Endothelial cell of umbilical vein (primary cell): ENCODE data around the gene PNLIP. TPM values are rescaled to one million over a fixed set of nuclear protein-coding genes. Genes with fewer than 3 reads are reported as not detected.

Experiments used
- Bru-seq: library from RNA; stranded (reverse); fragments of 400-500 nt; gene quantifications from one replicate; lab custom pipeline; 2021; lab: Mats Ljungman, UMichigan
- BruChase-seq, 2 experiments: library from RNA; stranded (reverse); fragments of 400-500 nt; gene quantifications; one replicate each; lab custom pipeline; 2021; lab: Mats Ljungman, UMichigan
- BruUV-seq: library from RNA; stranded (reverse); fragments of 400-500 nt; replicated peaks from 2 replicates; lab custom pipeline; 2021; lab: Mats Ljungman, UMichigan
- CTCF ChIA-PET: fragments of 300-600, 350-600 bp; sonication (Branson Sonifier 250); formaldehyde crosslinking; loops from one replicate; lab custom pipeline; 2021; ENCODE audit warnings: antibody characterized with exemption, inconsistent platforms; lab: Charles Lee
- POLR2A ChIA-PET: fragments of 300-600, 350-600 bp; sonication (Branson Sonifier 250); formaldehyde crosslinking; loops from one replicate; lab custom pipeline; 2021; ENCODE audit warnings: antibody characterized with exemption, inconsistent platforms; lab: Charles Lee
- DNase-seq: peaks from one replicate; pipeline ENCODE4 v3.0.0-alpha.2; 2011; ENCODE audit warnings: low read depth, low spot score
- FAIRE-seq: peaks from 2 replicates; lab custom pipeline; 2011; peaks lifted over from hg19 to GRCh38; lab: Jason Lieb, UNC
- H2AFZ ChIP-seq: 2 replicates; pipeline ENCODE4 v1.6.0; 2012; ENCODE audit warnings: low read depth, low read length, control low read depth, inconsistent platforms
- H3K27ac ChIP-seq: 2 replicates; pipeline ENCODE4 v1.5.1; 2011; ENCODE audit warnings: low read depth, mild to moderate bottlenecking, control low read depth, low read length, moderate library complexity; ENCODE audit not compliant: insufficient read depth
- H3K27me3 ChIP-seq, 2 experiments: 2 replicates each; pipeline versions ENCODE4 v1.6.0 to v1.6.1; 2011; ENCODE audit warnings: low read length in 2 of 2, mixed read lengths in 1 of 2; ENCODE audit not compliant: control insufficient read depth in 2 of 2, insufficient read depth in 2 of 2
- H3K36me3 ChIP-seq, 2 experiments: 2 replicates in 1 of 2; 3 replicates in 1 of 2; pipeline ENCODE4 v1.5.1; 2011; ENCODE audit warnings: low read length in 2 of 2, mild to moderate bottlenecking in 1 of 2, moderate library complexity in 1 of 2; ENCODE audit not compliant: control insufficient read depth in 2 of 2, insufficient read depth in 2 of 2; ENCODE audit errors: extremely low read depth in 1 of 2
- H3K4me1 ChIP-seq: 3 replicates; pipeline ENCODE4 v1.5.1; 2011; ENCODE audit warnings: mild to moderate bottlenecking, low read length; ENCODE audit not compliant: control insufficient read depth, insufficient read depth; ENCODE audit errors: extremely low read depth
- H3K4me2 ChIP-seq: 2 replicates; pipeline ENCODE4 v1.6.1; 2011; ENCODE audit warnings: low read length, control low read depth, mixed read lengths; ENCODE audit not compliant: insufficient read depth
- H3K4me3 ChIP-seq, 3 experiments: fragments of 200-600 bp in 1 of 3; sonication (generic), shearing (Covaris generic) in 1 of 3; replicated peaks in 1 of 3; 2 replicates each; pipeline ENCODE4 v1.5.1; 2011 to 2016; ENCODE audit warnings: control low read depth in 3 of 3, low read length in 3 of 3, mild to moderate bottlenecking in 2 of 3, inconsistent platforms in 1 of 3, low read depth in 1 of 3, moderate library complexity in 1 of 3; ENCODE audit not compliant: insufficient read depth in 1 of 3
- H3K79me2 ChIP-seq: 2 replicates; pipeline ENCODE4 v1.6.0; 2012; ENCODE audit warnings: low read length, inconsistent platforms; ENCODE audit not compliant: control insufficient read depth, insufficient read depth
- H3K9ac ChIP-seq: replicated peaks from 2 replicates; pipeline ENCODE3; 2011; ENCODE audit warnings: low read length, control low read depth; ENCODE audit not compliant: insufficient read depth; ENCODE audit errors: extremely low read depth
- H3K9me1 ChIP-seq: replicated peaks from 3 replicates; pipeline ENCODE4 v1.6.0; 2011; ENCODE audit warnings: mild to moderate bottlenecking, low read length; ENCODE audit not compliant: control insufficient read depth, insufficient read depth; ENCODE audit errors: extremely low read depth
- H3K9me3 ChIP-seq: replicated peaks from 2 replicates; pipeline ENCODE4 v1.5.1; 2012; ENCODE audit warnings: low read length, inconsistent platforms; ENCODE audit not compliant: control insufficient read depth, insufficient read depth
- H4K20me1 ChIP-seq: replicated peaks from 2 replicates; pipeline ENCODE3; 2011; ENCODE audit warnings: mild to moderate bottlenecking, low read length; ENCODE audit not compliant: control insufficient read depth, insufficient read depth; ENCODE audit errors: extremely low read depth
- CTCF ChIP-seq, 2 donors: IDR thresholded peaks; 1 replicate in 1 of 2; 2 replicates in 1 of 2; pipeline ENCODE4 v1.5.1; 2011; ENCODE audit warnings: low read length in 2 of 2, mild to moderate bottlenecking in 2 of 2, moderate library complexity in 2 of 2, control low read depth in 1 of 2, inconsistent platforms in 1 of 2, low read depth in 1 of 2; ENCODE audit not compliant: insufficient read depth in 1 of 2; ENCODE audit errors: extremely low read depth in 1 of 2
- EZH2 ChIP-seq: IDR thresholded peaks from 2 replicates; pipeline ENCODE4 v1.6.1; 2012; ENCODE audit warnings: borderline replicate concordance, low read depth, mild to moderate bottlenecking, moderate library complexity, low read length, inconsistent platforms; ENCODE audit not compliant: severe bottlenecking
- FOS ChIP-seq: IDR thresholded peaks from 2 replicates; pipeline ENCODE4 v1.6.1; 2011; ENCODE audit warnings: mild to moderate bottlenecking, low read length, moderate library complexity, borderline replicate concordance; ENCODE audit not compliant: insufficient read depth
- GATA2 ChIP-seq: IDR thresholded peaks from 2 replicates; pipeline ENCODE4 v1.7.0; 2011; ENCODE audit warnings: low read depth, mild to moderate bottlenecking, moderate library complexity, mixed read lengths, low read length; ENCODE audit not compliant: insufficient read length, insufficient read depth
- JUN ChIP-seq: IDR thresholded peaks from 2 replicates; pipeline ENCODE4 v1.6.1; 2011; ENCODE audit warnings: borderline replicate concordance, low read depth; ENCODE audit not compliant: insufficient read length, insufficient read depth
- MYC ChIP-seq: IDR thresholded peaks from one replicate; pipeline ENCODE4 v1.6.1; 2011; ENCODE audit warnings: mild to moderate bottlenecking, low read depth, low read length
- POLR2A ChIP-seq: IDR thresholded peaks from 2 replicates; pipeline ENCODE4 v1.6.1; 2012; ENCODE audit warnings: low read depth, mild to moderate bottlenecking, control low read depth, low read length
- POLR2AphosphoS5 ChIP-seq: IDR thresholded peaks from 2 replicates; pipeline ENCODE4 v1.6.1; 2012; ENCODE audit warnings: low read depth, mild to moderate bottlenecking, control low read depth, low read length, moderate library complexity; ENCODE audit not compliant: insufficient read depth
- dilution Hi-C: fragments of 300-500 bp; cut with MboI; formaldehyde crosslinking; loops from one replicate; pipeline ENCODE4 v1.15.0; 2019; ENCODE audit warnings: low sequenced_read_pairs; ENCODE audit not compliant: extremely low pct_ligation_motif_present
- intact Hi-C: fragments of 100-400 bp; cut with micrococcal nuclease; formaldehyde crosslinking; loops from one replicate; pipeline ENCODE4 v1.10.0; 2022
- long read RNA-seq: library from polyadenylated mRNA; stranded (forward); transcript quantifications from one replicate; pipeline ENCODE4 v2.0.0, GENCODE V29; 2021
- polyA minus RNA-seq, 3 experiments: library from RNA; depleted of rRNA, polyadenylated mRNA; stranded (reverse); fragments of >200 nt; gene quantifications; 1 replicate in 1 of 3; 2 replicates in 2 of 3; pipeline ENCODE4 v1.2.3, GENCODE V29; 2011
- polyA plus RNA-seq, 4 experiments: library from polyadenylated mRNA; depleted of rRNA in 3 of 4; stranded (reverse) in 3 of 4; unstranded in 1 of 4; fragments of >200 nt; gene quantifications; 2 replicates each; pipeline versions ENCODE4 v1.2.1 to v1.2.3, GENCODE V29; 2011 to 2012; ENCODE audit warnings: missing spikeins in 1 of 4
- total RNA-seq: library from RNA; stranded (reverse); gene quantifications from 2 replicates; pipeline ENCODE4 v1.2.3, GENCODE V29; 2021
- TF ChIP-seq, protein P1 (sequence below): IDR thresholded peaks from 2 replicates; pipeline ENCODE4 v1.6.1; 2011; ENCODE audit not compliant: insufficient read depth, insufficient read length

PNLIP gene
- total RNA-seq: not detected in 2 replicates
- polyA plus RNA-seq: not detected in 2 replicates
- not detected in 2 replicates for polyA plus RNA-seq (2011; cell fraction: cytosol; rRNA removed)
- not detected in 2 replicates for polyA plus RNA-seq (2011; cell fraction: nucleus; rRNA removed)
- not detected in 2 replicates for polyA plus RNA-seq (2012)
- not detected in 2 replicates for polyA minus RNA-seq
- polyA minus RNA-seq (2011; cell fraction: cytosol; rRNA and poly(A)+ RNA removed): not detected
- not detected in 2 replicates for polyA minus RNA-seq (2011; cell fraction: nucleus; rRNA and poly(A)+ RNA removed)
- Bru-seq, nascent RNA: not detected
- BruChase-seq, experiment 1, labeled RNA remaining after a 6-hour chase: not detected
- BruChase-seq, experiment 2, labeled RNA remaining after a 2-hour chase: not detected
- long read RNA-seq: 0 reads

- H3K27me3 ChIP-seq: no peaks in the 10 kb centered on the region
- intact Hi-C loops: no loop called here
- TF ChIP-seq POLR2AphosphoS5 (no peak), CTCF (IDR thresholded peaks at IDR 0.05; ENCODE audit: extremely low read depth in 1 of 2, insufficient read depth in 1 of 2, low read depth in 1 of 2, low read length in 2 of 2) (no peak), GATA2 (no peak), MYC (no peak), POLR2A (no peak), EZH2 (no peak), JUN (no peak), FOS (no peak)
- TF ChIP-seq, protein P1, sequence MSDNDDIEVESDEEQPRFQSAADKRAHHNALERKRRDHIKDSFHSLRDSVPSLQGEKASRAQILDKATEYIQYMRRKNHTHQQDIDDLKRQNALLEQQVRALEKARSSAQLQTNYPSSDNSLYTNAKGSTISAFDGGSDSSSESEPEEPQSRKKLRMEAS: no peak
- H4K20me1 ChIP-seq: no peaks in the 10 kb centered on the region
- no peak within 1 kb of the TSS for H3K4me2 ChIP-seq
- DNase-seq (no peak), FAIRE-seq (no peak)
- no peak within 1 kb of the TSS for H3K4me3 ChIP-seq
- H3K27ac ChIP-seq: no peak within 1 kb of the TSS
- H2AFZ ChIP-seq: no peak within 1 kb of the TSS
- CTCF ChIA-PET: no interaction called here
- H3K9ac ChIP-seq: no peak within 1 kb of the TSS
- H3K79me2 ChIP-seq: no peaks in the 10 kb centered on the region
- POLR2A ChIA-PET: no interaction called here
- H3K9me1 ChIP-seq: no peaks in the 10 kb centered on the region
- H3K4me1 ChIP-seq: no peaks in the 10 kb centered on the region
- H3K36me3 ChIP-seq: no peaks in the 10 kb centered on the region
- H3K9me3 ChIP-seq: no peaks in the 10 kb centered on the region
- BruUV-seq: no TSS peak
- dilution Hi-C loops: no loop called here
These were observed at the start of gene PNLIP for GRCh38 chr10:116545756-116546155. TSS of gene PNLIP (plus strand) at chr10:116545931. CDS start at chr10:116546093, 162 bp downstream.
